ENCODE data around the gene UPP1.

Gene UPP1

GRCh38 chr7:48087349-48087748 is 1.7 kb upstream of the UPP1 start:
- no peak for DNase-seq

- peak; percentile 75 for DNase-seq
These were observed 463 bp upstream of the UPP1 start for GRCh38 chr7:48088559-48089045.

GRCh38 chr7:48090095-48090805 is 1.2 kb downstream of the UPP1 start:
- no peak for DNase-seq

- no peak for DNase-seq
These were observed 2.7 kb downstream of the UPP1 start for GRCh38 chr7:48091506-48092433.

GRCh38 chr7:48094861-48095293 is 5.8 kb downstream of the UPP1 start:
- no peak for DNase-seq

GRCh38 chr7:48096273-48096672 is 7.2 kb downstream of the UPP1 start:
- no peak for DNase-seq

- no peak for DNase-seq
These were observed 8.6 kb downstream of the UPP1 start for GRCh38 chr7:48097521-48098231.

GRCh38 chr7:48098846-48099245 is 9.8 kb downstream of the UPP1 start:
- DNase-seq: no peak

GRCh38 chr7:48099781-48100180 is 10.7 kb downstream of the UPP1 start:
- no peak for DNase-seq

GRCh38 chr7:48101352-48101751 is 12.3 kb downstream of the UPP1 start:
- no peak for DNase-seq

GRCh38 chr7:48101968-48102367 is 12.9 kb downstream of the UPP1 start:
- peak; percentile 6 for DNase-seq

GRCh38 chr7:48102530-48102929 is 13.5 kb downstream of the UPP1 start:
- DNase-seq: no peak

GRCh38 chr7:48105045-48105444 is 16.0 kb downstream of the UPP1 start:
- DNase-seq: no peak

- DNase-seq: no peak
These were observed 18.0 kb downstream of the UPP1 start for GRCh38 chr7:48106906-48107659.

- no peak for DNase-seq
These were observed 18.9 kb downstream of the UPP1 start for GRCh38 chr7:48107926-48108472.

- DNase-seq: no peak
These were observed 20.1 kb downstream of the UPP1 start for GRCh38 chr7:48108959-48109847.

GRCh38 chr7:48109848-48110663 is 21.0 kb downstream of the UPP1 start:
- peak; percentile 36 for DNase-seq

GRCh38 chr7:48110868-48111267 is 21.8 kb downstream of the UPP1 start:
- DNase-seq: no peak

- DNase-seq: no peak
These were observed 22.5 kb downstream of the UPP1 start for GRCh38 chr7:48111596-48111995.

All from NCI-H774 (cell line).